ENCODE measurements around the gene PACRG. TPM values are rescaled to one million over a fixed set of nuclear protein-coding genes. Genes with fewer than 3 reads are reported as not detected.

The PACRG gene
- total RNA-seq, 1 experiment from 2014 or later = 0.44 TPM

DNA sequence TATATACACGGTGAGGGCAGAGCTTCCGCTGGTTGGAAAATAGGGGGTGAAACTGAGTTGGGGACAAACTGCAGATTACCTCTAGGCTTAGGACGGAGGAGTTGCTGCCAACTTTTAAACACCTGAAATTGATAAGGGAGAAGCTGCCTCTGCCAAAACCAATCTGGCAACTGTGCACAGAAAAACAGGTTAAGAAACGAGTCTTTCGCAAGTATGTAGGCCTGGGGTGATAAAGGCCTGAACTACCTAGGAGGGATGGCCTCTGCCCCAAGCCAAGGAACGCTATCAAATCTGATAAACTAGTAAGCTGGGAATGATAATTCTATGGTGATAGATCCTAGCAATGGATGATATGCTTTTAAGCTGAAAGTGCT, 536.9 kb downstream of the PACRG start:
- POLR2A ChIA-PET = interaction anchor here (0.7 kb wide), 1 partner anchor 491 kb away, joined by 3 read pairs; no protein-coding TSS in a partner anchor

DNA sequence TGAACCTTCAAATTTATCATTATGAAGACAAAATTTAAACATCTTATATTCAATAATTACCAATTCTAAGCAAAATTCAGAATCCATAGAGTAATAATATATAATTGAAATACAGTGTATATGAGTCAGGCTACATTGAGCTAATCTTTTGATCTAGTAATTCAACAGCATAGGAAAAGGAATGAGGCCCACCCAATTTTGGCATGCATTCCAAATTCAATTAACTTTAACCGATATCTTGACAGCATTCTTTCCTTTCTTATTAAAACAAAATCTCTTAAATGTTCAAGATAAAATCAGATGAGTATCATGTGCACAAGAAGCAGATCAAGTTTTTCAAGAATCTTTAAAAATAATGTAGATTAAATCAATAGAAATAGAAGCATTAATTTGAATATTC, 553.9 kb downstream of the PACRG start:
- H3K9me3 Mint-ChIP-seq = peaks cover 27% of the 10 kb centered on the region
- no peaks in the 10 kb centered on the region for H3K4me1 Mint-ChIP-seq
- no peaks in the 10 kb centered on the region; the same call in 1 of the 2 replicates for H3K27me3 Mint-ChIP-seq (ENCODE audit: low read depth)
- ChIA-PET POLR2A (no interaction called here), CTCF (no interaction called here)
- H3K36me3 Mint-ChIP-seq = no peaks in the 10 kb centered on the region
- TF ChIP-seq EMX1 (CRISPR knock-in tag; IDR thresholded peaks at IDR 0.05) = no peak
- TF ChIP-seq GABPB1 (CRISPR knock-in tag; IDR thresholded peaks at IDR 0.05) = no peak
- ATAC-seq (no peak), DNase-seq (ENCODE audit: low spot score) (no peak)
- H3K4me3 Mint-ChIP-seq = no peak overlapping the region
- H3K27ac Mint-ChIP-seq = no peak overlapping the region

More for the DNA sequence above, 536.9 kb downstream of the PACRG start:
- ATAC-seq (no peak), DNase-seq (ENCODE audit: low spot score) (no peak)
- Mint-ChIP-seq H3K36me3 (peaks cover under 1% of the 10 kb centered on the region; the same call in 1 of the 2 replicates), H3K9me3 (peaks cover 5% of the 10 kb centered on the region), H3K4me3 (no peak overlapping the region), H3K27ac (no peak overlapping the region), H3K4me1 (peaks cover 48% of the 10 kb centered on the region), H3K27me3 (ENCODE audit: low read depth) (peaks cover 16% of the 10 kb centered on the region)
- TF ChIP-seq ZNF317 (CRISPR knock-in tag; IDR thresholded peaks at IDR 0.05; ENCODE audit: borderline replicate concordance, low read depth) = no peak
- no peak for TF ChIP-seq TCF7 (CRISPR knock-in tag; IDR thresholded peaks at IDR 0.05; ENCODE audit: low read depth)
- no peak for TF ChIP-seq OVOL2 (CRISPR knock-in tag; IDR thresholded peaks at IDR 0.05; ENCODE audit: borderline replicate concordance)
- TF ChIP-seq FOXP1 (CRISPR knock-in tag; IDR thresholded peaks at IDR 0.05; ENCODE audit: borderline replicate concordance) = no peak
- TF ChIP-seq ETV6 (CRISPR knock-in tag; IDR thresholded peaks at IDR 0.05) = no peak
- TF ChIP-seq RORB (CRISPR knock-in tag; IDR thresholded peaks at IDR 0.05) = no peak
- TF ChIP-seq ZNF423 (CRISPR knock-in tag; IDR thresholded peaks at IDR 0.05) = no peak
- no peak for TF ChIP-seq E2F4 (CRISPR knock-in tag; IDR thresholded peaks at IDR 0.05; ENCODE audit: borderline replicate concordance, low read depth)
- TF ChIP-seq TP53 (CRISPR knock-in tag; IDR thresholded peaks at IDR 0.05) = no peak
- TF ChIP-seq ATF3 (CRISPR knock-in tag; conservative IDR thresholded peaks at IDR 0.05) = no peak
- no peak for TF ChIP-seq MAX (CRISPR knock-in tag; IDR thresholded peaks at IDR 0.05)
- no peak for TF ChIP-seq MYBL2 (CRISPR knock-in tag; IDR thresholded peaks at IDR 0.05)
- no peak for TF ChIP-seq ESRRA (CRISPR knock-in tag; IDR thresholded peaks at IDR 0.05; ENCODE audit: borderline replicate concordance)
- no peak for TF ChIP-seq SOX15 (CRISPR knock-in tag; IDR thresholded peaks at IDR 0.05)
- TF ChIP-seq ZNF671 (CRISPR knock-in tag; IDR thresholded peaks at IDR 0.05) = no peak
- no peak for TF ChIP-seq USF1 (CRISPR knock-in tag; IDR thresholded peaks at IDR 0.05)
- no peak for TF ChIP-seq FOXK1 (CRISPR knock-in tag; IDR thresholded peaks at IDR 0.05)
- TF ChIP-seq FOXP4 (CRISPR knock-in tag; IDR thresholded peaks at IDR 0.05) = no peak
- no peak for TF ChIP-seq IRF2 (CRISPR knock-in tag; IDR thresholded peaks at IDR 0.05; ENCODE audit: borderline replicate concordance, low read depth)
- CTCF ChIA-PET = interaction anchor here (1.2 kb wide), 1 partner anchor 9 kb away, joined by 3 read pairs; no protein-coding TSS in a partner anchor
